H9 (cell line): ENCODE data around the gene ITPRIPL2. TPM values are rescaled to one million over a fixed set of nuclear protein-coding genes. Genes with fewer than 3 reads are reported as not detected.

ENCODE experiments used
- DNase-seq: peaks from one replicate; pipeline ENCODE4 v3.0.0-alpha.2; 2017
- H2AFZ ChIP-seq: one replicate; pipeline ENCODE4 v1.6.1; 2013; ENCODE audit warnings: mild to moderate bottlenecking, low read length, control low read depth, moderate library complexity
- H2AK5ac ChIP-seq: 2 replicates; pipeline ENCODE4 v1.6.1; 2013; ENCODE audit warnings: low read length, control low read depth, mixed read lengths; ENCODE audit not compliant: insufficient read length
- H2BK120ac ChIP-seq: one replicate; pipeline ENCODE4 v1.6.1; 2013; ENCODE audit warnings: low read depth, mild to moderate bottlenecking, low read length, control low read depth, inconsistent platforms; ENCODE audit not compliant: poor library complexity, severe bottlenecking
- H2BK12ac ChIP-seq: 2 replicates; pipeline ENCODE4 v1.6.1; 2013; ENCODE audit warnings: low read length, control low read depth, mixed read lengths, low read depth; ENCODE audit not compliant: insufficient read length
- H2BK15ac ChIP-seq: 2 replicates; pipeline ENCODE4 v1.6.1; 2013; ENCODE audit warnings: low read depth, low read length, control low read depth
- H2BK20ac ChIP-seq: one replicate; pipeline ENCODE4 v1.6.1; 2013; ENCODE audit warnings: low read depth, mild to moderate bottlenecking, low read length, control low read depth, inconsistent platforms; ENCODE audit not compliant: poor library complexity, severe bottlenecking
- H2BK5ac ChIP-seq: 2 replicates; pipeline ENCODE4 v1.6.1; 2013; ENCODE audit warnings: low read length, control low read depth, mixed read lengths; ENCODE audit not compliant: insufficient read length
- H3K14ac ChIP-seq: 2 replicates; pipeline ENCODE4 v1.6.1; 2013; ENCODE audit warnings: low read length, control low read depth; ENCODE audit not compliant: insufficient read depth
- H3K18ac ChIP-seq: 2 replicates; pipeline ENCODE4 v1.6.1; 2013; ENCODE audit warnings: low read depth, mild to moderate bottlenecking, mixed read lengths, low read length, control low read depth; ENCODE audit not compliant: insufficient read length
- H3K23ac ChIP-seq: 2 replicates; pipeline ENCODE4 v1.6.1; 2013; ENCODE audit warnings: low read length, control low read depth, mixed read lengths, low read depth; ENCODE audit not compliant: insufficient read length
- H3K23me2 ChIP-seq: 2 replicates; pipeline ENCODE4 v1.6.1; 2013; ENCODE audit warnings: low read depth, mild to moderate bottlenecking, mixed read lengths, low read length, control low read depth; ENCODE audit not compliant: insufficient read length, poor library complexity, severe bottlenecking
- H3K27ac ChIP-seq: 2 replicates; pipeline ENCODE4 v1.5.1; 2013; ENCODE audit warnings: low read length, control low read depth, mixed read lengths, low read depth; ENCODE audit not compliant: insufficient read length
- H3K27me3 ChIP-seq: 2 replicates; pipeline ENCODE4 v1.6.1; 2013; ENCODE audit warnings: low read length, control low read depth, inconsistent platforms; ENCODE audit not compliant: insufficient read depth
- H3K4ac ChIP-seq: 2 replicates; pipeline ENCODE4 v1.6.1; 2013; ENCODE audit warnings: low read depth, mild to moderate bottlenecking, control low read depth, inconsistent platforms, low read length, moderate library complexity
- H3K4me1 ChIP-seq: 2 replicates; pipeline ENCODE4 v1.6.1; 2013; ENCODE audit warnings: low read length, control low read depth, inconsistent platforms; ENCODE audit not compliant: insufficient read depth
- H3K4me2 ChIP-seq: 2 replicates; pipeline ENCODE4 v1.6.1; 2013; ENCODE audit warnings: low read length, control low read depth, mixed read lengths; ENCODE audit not compliant: insufficient read length, insufficient read depth
- H3K56ac ChIP-seq: 2 replicates; pipeline ENCODE4 v1.6.1; 2013; ENCODE audit warnings: low read depth, mild to moderate bottlenecking, mixed read lengths, low read length, control low read depth; ENCODE audit not compliant: insufficient read length
- H3K79me1 ChIP-seq: 2 replicates; pipeline ENCODE4 v1.6.1; 2013; ENCODE audit warnings: low read depth, mild to moderate bottlenecking, moderate library complexity, low read length, control low read depth, inconsistent platforms; ENCODE audit not compliant: insufficient read depth, poor library complexity, severe bottlenecking
- H3K79me2 ChIP-seq: 2 replicates; pipeline ENCODE4 v1.6.1; 2013; ENCODE audit warnings: low read length, control low read depth, inconsistent platforms; ENCODE audit not compliant: insufficient read depth
- H3K9ac ChIP-seq: 2 replicates; pipeline ENCODE4 v1.6.1; 2013; ENCODE audit warnings: low read length, control low read depth, mixed read lengths; ENCODE audit not compliant: insufficient read length; ENCODE audit errors: extremely low read depth
- H3K9me3 ChIP-seq: one replicate; pipeline ENCODE4 v1.6.1; 2013; ENCODE audit warnings: low read depth, low read length, inconsistent platforms; ENCODE audit not compliant: control insufficient read depth
- H3T11ph ChIP-seq: one replicate; pipeline ENCODE4 v1.6.1; 2013; ENCODE audit warnings: mild to moderate bottlenecking, low read length, control low read depth, inconsistent platforms
- H4K20me1 ChIP-seq: one replicate; pipeline ENCODE4 v1.6.1; 2013; ENCODE audit not compliant: control insufficient read depth, insufficient read length, insufficient read depth
- H4K5ac ChIP-seq: 2 replicates; pipeline ENCODE4 v1.6.1; 2013; ENCODE audit warnings: low read depth, mild to moderate bottlenecking, mixed read lengths, low read length, control low read depth; ENCODE audit not compliant: insufficient read length
- H4K8ac ChIP-seq: replicated peaks from 2 replicates; pipeline ENCODE4 v1.6.1; 2013; ENCODE audit warnings: low read length, control low read depth, mixed read lengths, low read depth; ENCODE audit not compliant: insufficient read length
- H4K91ac ChIP-seq: 2 replicates; pipeline ENCODE4 v1.6.1; 2013; ENCODE audit warnings: low read depth, mild to moderate bottlenecking, moderate library complexity, mixed read lengths, low read length, control low read depth; ENCODE audit not compliant: insufficient read length
- H3K27ac Mint-ChIP-seq, 3 experiments: 2 replicates in 2 of 3; 3 replicates in 1 of 3; pipeline ENCODE4 v1.8.0; 2020 to 2021; ENCODE audit warnings: mixed read lengths in 3 of 3, mild to moderate bottlenecking in 1 of 3, moderate library complexity in 1 of 3
- H3K27me3 Mint-ChIP-seq: 2 replicates; pipeline ENCODE4 v1.8.0; 2021; ENCODE audit warnings: low read depth, mild to moderate bottlenecking, moderate library complexity, mixed read lengths
- H3K36me3 Mint-ChIP-seq, 3 experiments: 2 replicates in 2 of 3; 3 replicates in 1 of 3; pipeline ENCODE4 v1.8.0; 2020 to 2021; ENCODE audit warnings: low read depth in 3 of 3, mixed read lengths in 3 of 3; ENCODE audit not compliant: insufficient read depth in 1 of 3
- H3K4me1 Mint-ChIP-seq, 2 experiments: 2 replicates each; pipeline ENCODE4 v1.8.0; 2020; ENCODE audit warnings: mixed read lengths in 2 of 2
- H3K4me3 Mint-ChIP-seq, 2 experiments: 2 replicates in 1 of 2; 3 replicates in 1 of 2; pipeline ENCODE4 v1.8.0; 2020 to 2021; ENCODE audit warnings: mild to moderate bottlenecking in 2 of 2, mixed read lengths in 2 of 2, moderate library complexity in 1 of 2
- H3K9me3 Mint-ChIP-seq, 2 experiments: 2 replicates in 1 of 2; 3 replicates in 1 of 2; pipeline ENCODE4 v1.8.0; 2020; ENCODE audit warnings: mild to moderate bottlenecking in 2 of 2, mixed read lengths in 2 of 2, moderate library complexity in 1 of 2
- CTCF ChIP-seq: fragments of 200-600 bp; sonication (generic); conservative IDR thresholded peaks from 3 replicates; pipeline ENCODE4 v1.8.0; 2021; ENCODE audit warnings: antibody characterized with exemption, mild to moderate bottlenecking
- WGBS: extraction: QIAGEN DNeasy Blood & Tissue Kit; methylation state at CpG from one replicate; pipeline ENCODE4 v1.1.7; 2013; ENCODE audit warnings: missing lambda C conversion rate, low lambda C conversion rate, mixed read lengths; ENCODE audit not compliant: insufficient read length; ENCODE audit errors: extremely low coverage; 5-methylcytosine and 5-hydroxymethylcytosine counted together
- total RNA-seq: library from RNA; stranded (reverse); gene quantifications from 2 replicates; pipeline ENCODE4 v1.2.1, GENCODE V29; 2021

Gene ITPRIPL2
- total RNA-seq, 1 experiment from 2014 or later, result 9.1 TPM

- no peak overlapping the region for H2BK5ac ChIP-seq
- no peak overlapping the region for H3K56ac ChIP-seq
- no peak overlapping the region for H2AFZ ChIP-seq
- no peak overlapping the region for H3K9ac ChIP-seq
- no peak overlapping the region for H2BK15ac ChIP-seq
- no peaks in the 10 kb centered on the region for H3K9me3 Mint-ChIP-seq
- no peaks in the 10 kb centered on the region for H3K23me2 ChIP-seq
- H3K4me1 ChIP-seq, result no peaks in the 10 kb centered on the region
- H2BK12ac ChIP-seq, result no peak overlapping the region
- no peak overlapping the region for H3K14ac ChIP-seq
- H3K9me3 ChIP-seq, result no peaks in the 10 kb centered on the region
- H3K4me1 Mint-ChIP-seq, result peaks cover 0 to 6% of the 10 kb centered on the region in 2 experiments; a peak in 2 of 4 replicates
- H3K36me3 Mint-ChIP-seq, result peaks cover 0 to 41% (median 28%) of the 10 kb centered on the region in 3 experiments; a peak in 5 of 7 replicates
- H2AK5ac ChIP-seq, result no peak overlapping the region
- H4K8ac ChIP-seq, result no peak overlapping the region
- H3K4me2 ChIP-seq, result no peak overlapping the region
- H2BK20ac ChIP-seq, result no peak overlapping the region
- DNase-seq, result no peak
- H3K27ac ChIP-seq, result no peak overlapping the region
- no peak overlapping the region for H3K4me3 Mint-ChIP-seq
- no peaks in the 10 kb centered on the region for H3K79me2 ChIP-seq
- H3K23ac ChIP-seq, result no peak overlapping the region
- no peak for TF ChIP-seq CTCF
- no peak overlapping the region for H3K4ac ChIP-seq
- no peak overlapping the region for H4K5ac ChIP-seq
- H4K91ac ChIP-seq, result no peak overlapping the region
- WGBS, result no CpG with 5 or more reads among the region's 3 CpGs
- H3K27me3 ChIP-seq, result no peaks in the 10 kb centered on the region
- no peak overlapping the region for H2BK120ac ChIP-seq
- H3K18ac ChIP-seq, result no peak overlapping the region
- no peaks in the 10 kb centered on the region for H4K20me1 ChIP-seq
- no peaks in the 10 kb centered on the region for H3K27me3 Mint-ChIP-seq
- no peak overlapping the region for H3T11ph ChIP-seq
- H3K79me1 ChIP-seq, result no peaks in the 10 kb centered on the region
- H3K27ac Mint-ChIP-seq, result no peak overlapping the region
Measured at GRCh38 chr16:19073344-19073743, 40.4 kb upstream of the ITPRIPL2 start.
